Measurements from ENCODE around the gene NFATC4.

DNA sequence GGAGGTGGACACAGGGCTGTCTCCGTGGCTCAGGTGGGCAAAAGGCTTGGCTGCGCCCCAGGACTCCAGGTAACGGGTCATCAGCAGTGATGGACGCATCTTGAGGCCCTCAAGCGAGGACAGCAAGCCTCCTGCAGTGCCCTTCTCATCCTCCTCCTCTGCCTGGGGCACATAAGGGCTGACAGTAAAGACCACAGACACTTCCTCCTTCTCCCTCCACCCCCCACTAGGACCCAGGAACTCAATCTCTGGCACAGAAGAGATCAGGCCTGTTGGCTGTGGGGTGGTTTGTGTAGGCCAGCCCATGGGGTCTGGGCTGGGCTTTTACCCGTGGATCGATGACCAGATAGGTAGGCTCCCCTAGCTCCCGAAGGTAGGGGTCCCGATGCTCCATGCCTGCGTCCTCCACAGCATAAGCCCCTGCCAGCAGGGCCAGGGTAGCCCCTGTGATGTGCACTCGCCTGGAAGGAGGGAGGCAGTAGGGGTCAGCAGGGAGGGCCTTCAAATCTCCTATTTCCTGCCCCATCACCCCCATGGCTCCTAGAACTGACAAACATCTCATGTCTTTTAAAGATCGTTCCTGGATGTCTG is 38.8 kb upstream of the NFATC4 start:
- TF ChIP-seq CTCF (IDR thresholded peaks at IDR 0.05 in 2 of 3, conservative IDR thresholded peaks at IDR 0.05 in 1 of 3; ENCODE audit: borderline replicate concordance in 1 of 3, insufficient read depth in 1 of 3, low read depth in 2 of 3, low read length in 2 of 3) (no peak), REST (IDR thresholded peaks at IDR 0.05; ENCODE audit: low read depth) (no peak), EZH2 (IDR thresholded peaks at IDR 0.05) (no peak), ZNF274 (IDR thresholded peaks at IDR 0.05; ENCODE audit: low read depth, low read length) (no peak)
